K562 (cell line): Measurements from ENCODE around the gene FBRS. TPM values are rescaled to one million over a fixed set of nuclear protein-coding genes. Genes with fewer than 3 reads are reported as not detected.

Source experiments
- ARNT ChIP-seq, 2 experiments: fragments of 450-650 bp; IDR thresholded peaks; 2 replicates each; pipeline ENCODE4 v1.6.1; 2016; ENCODE audit warnings: mild to moderate bottlenecking in 1 of 2
- BCL6 ChIP-seq: fragments of 250-450 bp; sonication (Bioruptor Pico); IDR thresholded peaks from 2 replicates; pipeline ENCODE4 v1.4.0; 2020
- CBX2 ChIP-seq: fragments of 200-600 bp; sonication (generic); IDR thresholded peaks from one replicate; pipeline ENCODE4 v1.6.1; 2012; ENCODE audit warnings: mild to moderate bottlenecking, low read length, inconsistent platforms; ENCODE audit not compliant: insufficient read depth, poor library complexity, severe bottlenecking
- CSDE1 ChIP-seq, 2 experiments: fragments of 450-650 bp; IDR thresholded peaks; 2 replicates each; pipeline ENCODE4 v1.6.1; 2016; ENCODE audit warnings: mild to moderate bottlenecking in 1 of 2
- HNRNPL ChIP-seq: fragments of 200-400 bp; formaldehyde crosslinking; IDR thresholded peaks from 2 replicates; pipeline ENCODE4 v1.6.1; 2017; ENCODE audit warnings: low read depth, mild to moderate bottlenecking, low read length
- MEIS2 ChIP-seq: fragments of 450-650 bp; IDR thresholded peaks from 2 replicates; pipeline ENCODE4 v1.6.1; 2014; ENCODE audit warnings: mild to moderate bottlenecking; ENCODE audit not compliant: partially characterized antibody
- PHF20 ChIP-seq: fragments of 450-650 bp; IDR thresholded peaks from 2 replicates; pipeline ENCODE4 v1.6.1; 2018; ENCODE audit not compliant: partially characterized antibody
- SREBF2 ChIP-seq: sonication (generic); formaldehyde crosslinking; IDR thresholded peaks from 2 replicates; pipeline ENCODE4 v1.4.0; 2020; ENCODE audit warnings: mild to moderate bottlenecking, missing genetic modification reagents
- TEAD1 ChIP-seq, 2 experiments: fragments of 450-650 bp in 1 of 2; sonication (generic) in 1 of 2; formaldehyde crosslinking; IDR thresholded peaks; 2 replicates each; pipeline versions ENCODE4 v1.4.0 to v1.8.0; 2020 to 2022; ENCODE audit warnings: mild to moderate bottlenecking in 2 of 2, missing genetic modification reagents in 1 of 2
- YY1 ChIP-seq, 3 experiments: IDR thresholded peaks; 2 replicates each; pipeline ENCODE4 v1.6.1; 2011; ENCODE audit warnings: low read length in 2 of 3, mild to moderate bottlenecking in 2 of 3, moderate library complexity in 2 of 3, borderline replicate concordance in 1 of 3, control low read depth in 1 of 3, low read depth in 1 of 3; ENCODE audit not compliant: insufficient read depth in 3 of 3, insufficient replicate concordance in 2 of 3, control insufficient read depth in 1 of 3, insufficient read length in 1 of 3; ENCODE audit errors: extremely low read depth in 1 of 3
- ZNF263 ChIP-seq: sonication (generic); formaldehyde crosslinking; IDR thresholded peaks from 2 replicates; pipeline ENCODE4 v1.8.0; 2022; ENCODE audit warnings: mild to moderate bottlenecking, missing genetic modification reagents, borderline replicate concordance
- ZNF644 ChIP-seq: fragments of 200-800 bp; sonication (Bioruptor generic); IDR thresholded peaks from 2 replicates; pipeline ENCODE4 v1.6.1; 2016; ENCODE audit warnings: low read depth, missing genetic modification characterization, missing compliant biosample characterization
- polyA plus RNA-seq, 8 experiments: library from polyadenylated mRNA; depleted of rRNA in 4 of 8; stranded (reverse) in 5 of 8; unstranded in 3 of 8; fragments of >200 nt; fragmentation: Nextera tagmentation in 2 of 8; fragmentation: Illumina TruSeq in 1 of 8; extraction: Ambion mirVana in 2 of 8; extraction: Trizol in 1 of 8; gene quantifications; 2 replicates each; pipeline versions ENCODE4 v1.2.1 to v1.2.3, GENCODE V29; 2011 to 2014; ENCODE audit warnings: inconsistent platforms in 1 of 8, missing spikeins in 1 of 8
- total RNA-seq, 7 experiments: library from RNA; depleted of rRNA in 6 of 7; stranded (reverse); fragments of >200 nt in 6 of 7; fragmentation: Illumina TruSeq in 2 of 7; extraction: Trizol in 2 of 7; gene quantifications; 2 replicates each; pipeline versions ENCODE4 v1.2.1 to v1.2.3, GENCODE V29; 2011 to 2021; ENCODE audit warnings: low replicate concordance in 1 of 7
- TF ChIP-seq, protein P1 (sequence below), 2 experiments: fragments of 150-350 bp in 1 of 2; IDR thresholded peaks; 2 replicates each; pipeline ENCODE4 v1.6.1; 2012 to 2016; ENCODE audit warnings: low read depth in 2 of 2, low read length in 2 of 2, mild to moderate bottlenecking in 1 of 2, moderate library complexity in 1 of 2
- TF ChIP-seq, protein P2 (sequence below): sonication (generic); formaldehyde crosslinking; IDR thresholded peaks from 2 replicates; pipeline ENCODE4 v1.4.0; 2020; ENCODE audit warnings: mild to moderate bottlenecking, missing genetic modification reagents
- TF ChIP-seq, protein P3 (sequence below): fragments of 450-650 bp; IDR thresholded peaks from one replicate; pipeline ENCODE4 v1.6.1; 2018; ENCODE audit warnings: mild to moderate bottlenecking, moderate library complexity; ENCODE audit not compliant: partially characterized antibody
- TF ChIP-seq, protein P4 (sequence below): fragments of 150-350 bp; conservative IDR thresholded peaks from 2 replicates; pipeline ENCODE4 v1.6.1; 2014; ENCODE audit warnings: low read length

FBRS gene
- total and polyA plus RNA-seq, 9 of the 15 experiments (the other 6 are each of a cell fraction or from before 2014, with no cell fraction given) = 0.32 to 59.5 (median 13.1) TPM

DNA sequence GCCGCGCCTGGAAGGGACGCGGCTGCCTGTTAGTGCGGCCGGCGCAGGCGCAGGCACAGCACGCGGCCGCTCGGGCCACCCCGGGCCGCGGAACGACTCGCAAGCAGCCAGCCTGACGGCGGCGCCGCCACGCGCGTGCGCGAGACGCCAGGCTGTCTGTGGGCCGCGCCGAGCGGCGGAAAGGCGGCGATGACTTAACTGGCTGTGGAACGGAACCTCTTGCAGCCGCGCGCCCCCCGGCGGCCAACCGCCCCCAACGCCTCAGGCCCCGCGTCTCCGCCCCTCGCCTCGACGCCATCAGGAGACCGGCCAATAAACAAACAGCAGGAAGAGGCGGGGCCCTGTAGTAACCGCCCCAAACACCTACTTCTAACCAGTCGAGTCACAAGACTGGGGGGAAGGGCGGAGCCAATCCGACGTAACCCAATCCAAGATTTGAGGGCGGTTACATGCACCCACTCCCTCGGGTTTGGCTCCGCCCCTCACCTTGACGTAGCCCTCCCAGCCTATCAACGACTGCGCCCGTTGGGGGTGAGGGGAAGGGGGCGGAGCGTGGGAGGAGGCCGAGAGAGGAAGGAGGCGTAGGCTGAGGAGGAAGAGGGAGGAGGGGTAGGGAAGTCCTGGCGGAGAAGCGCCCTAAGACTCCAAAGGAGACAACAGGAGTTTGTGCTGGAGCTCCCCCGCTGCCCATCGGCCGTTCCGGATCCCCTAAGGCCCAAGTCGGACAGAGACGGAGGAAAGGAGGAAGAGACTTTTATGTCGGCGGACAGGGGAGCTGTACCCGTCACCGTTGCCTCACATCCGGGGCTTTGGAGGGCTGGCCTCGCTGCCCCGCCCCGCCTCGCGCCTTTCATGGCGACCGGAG is at the start of gene FBRS (continued):
- TF ChIP-seq, protein P1, sequence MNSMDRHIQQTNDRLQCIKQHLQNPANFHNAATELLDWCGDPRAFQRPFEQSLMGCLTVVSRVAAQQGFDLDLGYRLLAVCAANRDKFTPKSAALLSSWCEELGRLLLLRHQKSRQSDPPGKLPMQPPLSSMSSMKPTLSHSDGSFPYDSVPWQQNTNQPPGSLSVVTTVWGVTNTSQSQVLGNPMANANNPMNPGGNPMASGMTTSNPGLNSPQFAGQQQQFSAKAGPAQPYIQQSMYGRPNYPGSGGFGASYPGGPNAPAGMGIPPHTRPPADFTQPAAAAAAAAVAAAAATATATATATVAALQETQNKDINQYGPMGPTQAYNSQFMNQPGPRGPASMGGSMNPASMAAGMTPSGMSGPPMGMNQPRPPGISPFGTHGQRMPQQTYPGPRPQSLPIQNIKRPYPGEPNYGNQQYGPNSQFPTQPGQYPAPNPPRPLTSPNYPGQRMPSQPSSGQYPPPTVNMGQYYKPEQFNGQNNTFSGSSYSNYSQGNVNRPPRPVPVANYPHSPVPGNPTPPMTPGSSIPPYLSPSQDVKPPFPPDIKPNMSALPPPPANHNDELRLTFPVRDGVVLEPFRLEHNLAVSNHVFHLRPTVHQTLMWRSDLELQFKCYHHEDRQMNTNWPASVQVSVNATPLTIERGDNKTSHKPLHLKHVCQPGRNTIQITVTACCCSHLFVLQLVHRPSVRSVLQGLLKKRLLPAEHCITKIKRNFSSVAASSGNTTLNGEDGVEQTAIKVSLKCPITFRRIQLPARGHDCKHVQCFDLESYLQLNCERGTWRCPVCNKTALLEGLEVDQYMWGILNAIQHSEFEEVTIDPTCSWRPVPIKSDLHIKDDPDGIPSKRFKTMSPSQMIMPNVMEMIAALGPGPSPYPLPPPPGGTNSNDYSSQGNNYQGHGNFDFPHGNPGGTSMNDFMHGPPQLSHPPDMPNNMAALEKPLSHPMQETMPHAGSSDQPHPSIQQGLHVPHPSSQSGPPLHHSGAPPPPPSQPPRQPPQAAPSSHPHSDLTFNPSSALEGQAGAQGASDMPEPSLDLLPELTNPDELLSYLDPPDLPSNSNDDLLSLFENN (IDR thresholded peaks at IDR 0.05; ENCODE audit: low read depth in 2 of 2, low read length in 2 of 2) = 0 out of 4 replicates have a peak, but pooled peaks of 1 of the 2 experiments have one; percentile 7
- TF ChIP-seq HNRNPL = no peak
- TF ChIP-seq TEAD1 (CRISPR knock-in tag; IDR thresholded peaks at IDR 0.05) = peak in 1 of 2 experiments; percentile 18; a peak in 1 of 4 replicates
- TF ChIP-seq ZNF263 = peak; percentile 98
- TF ChIP-seq, protein P2, sequence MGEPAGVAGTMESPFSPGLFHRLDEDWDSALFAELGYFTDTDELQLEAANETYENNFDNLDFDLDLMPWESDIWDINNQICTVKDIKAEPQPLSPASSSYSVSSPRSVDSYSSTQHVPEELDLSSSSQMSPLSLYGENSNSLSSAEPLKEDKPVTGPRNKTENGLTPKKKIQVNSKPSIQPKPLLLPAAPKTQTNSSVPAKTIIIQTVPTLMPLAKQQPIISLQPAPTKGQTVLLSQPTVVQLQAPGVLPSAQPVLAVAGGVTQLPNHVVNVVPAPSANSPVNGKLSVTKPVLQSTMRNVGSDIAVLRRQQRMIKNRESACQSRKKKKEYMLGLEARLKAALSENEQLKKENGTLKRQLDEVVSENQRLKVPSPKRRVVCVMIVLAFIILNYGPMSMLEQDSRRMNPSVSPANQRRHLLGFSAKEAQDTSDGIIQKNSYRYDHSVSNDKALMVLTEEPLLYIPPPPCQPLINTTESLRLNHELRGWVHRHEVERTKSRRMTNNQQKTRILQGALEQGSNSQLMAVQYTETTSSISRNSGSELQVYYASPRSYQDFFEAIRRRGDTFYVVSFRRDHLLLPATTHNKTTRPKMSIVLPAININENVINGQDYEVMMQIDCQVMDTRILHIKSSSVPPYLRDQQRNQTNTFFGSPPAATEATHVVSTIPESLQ (CRISPR knock-in tag) = no peak
- TF ChIP-seq CSDE1 (IDR thresholded peaks at IDR 0.05) = no peak
- TF ChIP-seq BCL6 (CRISPR knock-in tag) = no peak
- peak in 2 of 3 experiments; percentile 79 to 86 for TF ChIP-seq YY1 (IDR thresholded peaks at IDR 0.05; ENCODE audit: borderline replicate concordance in 1 of 3, control insufficient read depth in 1 of 3, extremely low read depth in 1 of 3, insufficient read depth in 3 of 3, insufficient read length in 1 of 3, insufficient replicate concordance in 2 of 3, low read depth in 1 of 3, low read length in 2 of 3)
- no peak; a peak in 2 of 4 replicates for TF ChIP-seq ARNT (IDR thresholded peaks at IDR 0.05)
- TF ChIP-seq, protein P3, sequence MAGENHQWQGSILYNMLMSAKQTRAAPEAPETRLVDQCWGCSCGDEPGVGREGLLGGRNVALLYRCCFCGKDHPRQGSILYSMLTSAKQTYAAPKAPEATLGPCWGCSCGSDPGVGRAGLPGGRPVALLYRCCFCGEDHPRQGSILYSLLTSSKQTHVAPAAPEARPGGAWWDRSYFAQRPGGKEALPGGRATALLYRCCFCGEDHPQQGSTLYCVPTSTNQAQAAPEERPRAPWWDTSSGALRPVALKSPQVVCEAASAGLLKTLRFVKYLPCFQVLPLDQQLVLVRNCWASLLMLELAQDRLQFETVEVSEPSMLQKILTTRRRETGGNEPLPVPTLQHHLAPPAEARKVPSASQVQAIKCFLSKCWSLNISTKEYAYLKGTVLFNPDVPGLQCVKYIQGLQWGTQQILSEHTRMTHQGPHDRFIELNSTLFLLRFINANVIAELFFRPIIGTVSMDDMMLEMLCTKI = no peak
- no peak for TF ChIP-seq SREBF2
- no peak for TF ChIP-seq PHF20
- TF ChIP-seq ZNF644 = no peak
- TF ChIP-seq CBX2 = no peak
- TF ChIP-seq, protein P4, sequence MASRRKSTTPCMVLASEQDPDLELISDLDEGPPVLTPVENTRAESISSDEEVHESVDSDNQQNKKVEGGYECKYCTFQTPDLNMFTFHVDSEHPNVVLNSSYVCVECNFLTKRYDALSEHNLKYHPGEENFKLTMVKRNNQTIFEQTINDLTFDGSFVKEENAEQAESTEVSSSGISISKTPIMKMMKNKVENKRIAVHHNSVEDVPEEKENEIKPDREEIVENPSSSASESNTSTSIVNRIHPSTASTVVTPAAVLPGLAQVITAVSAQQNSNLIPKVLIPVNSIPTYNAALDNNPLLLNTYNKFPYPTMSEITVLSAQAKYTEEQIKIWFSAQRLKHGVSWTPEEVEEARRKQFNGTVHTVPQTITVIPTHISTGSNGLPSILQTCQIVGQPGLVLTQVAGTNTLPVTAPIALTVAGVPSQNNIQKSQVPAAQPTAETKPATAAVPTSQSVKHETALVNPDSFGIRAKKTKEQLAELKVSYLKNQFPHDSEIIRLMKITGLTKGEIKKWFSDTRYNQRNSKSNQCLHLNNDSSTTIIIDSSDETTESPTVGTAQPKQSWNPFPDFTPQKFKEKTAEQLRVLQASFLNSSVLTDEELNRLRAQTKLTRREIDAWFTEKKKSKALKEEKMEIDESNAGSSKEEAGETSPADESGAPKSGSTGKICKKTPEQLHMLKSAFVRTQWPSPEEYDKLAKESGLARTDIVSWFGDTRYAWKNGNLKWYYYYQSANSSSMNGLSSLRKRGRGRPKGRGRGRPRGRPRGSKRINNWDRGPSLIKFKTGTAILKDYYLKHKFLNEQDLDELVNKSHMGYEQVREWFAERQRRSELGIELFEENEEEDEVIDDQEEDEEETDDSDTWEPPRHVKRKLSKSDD = no peak
- TF ChIP-seq MEIS2 = peak; percentile 94
